Pericardium fibroblast (primary cell): ENCODE measurements around the gene BEST2. TPM values are rescaled to one million over a fixed set of nuclear protein-coding genes. Genes with fewer than 3 reads are reported as not detected.

Source experiments
- total RNA-seq: library from RNA; depleted of rRNA; stranded (reverse); fragments of >200 nt; gene quantifications from 2 replicates; pipeline ENCODE4 v1.2.3, GENCODE V29; 2015

The BEST2 gene
- total RNA-seq, result under 0.01 TPM in 1 of 2 replicates, not detected in the other

GRCh38 chr19:12751635-12752034 lies at the start of gene BEST2:
Gene BEST2, plus strand, starts transcription at chr19:12751791. Its CDS starts 802 bp downstream, at chr19:12752593.

GRCh38 chr19:12723641-12724426 lies 27.8 kb upstream of the BEST2 start, which contains the start of gene TNPO2:
Gene TNPO2, minus strand, starts transcription at chr19:12723932. Its CDS starts 2,955 bp downstream, at chr19:12720977.

GRCh38 chr19:12736995-12737834 lies 14.4 kb upstream of the BEST2 start, which contains the start of gene GET3:
Gene GET3, plus strand, starts transcription at chr19:12737497. Its CDS starts 9 bp downstream, at chr19:12737506.

GRCh38 chr19:12774588-12775555 lies 23.3 kb downstream of the BEST2 start, which contains the start of gene HOOK2:
Gene HOOK2, minus strand, starts transcription at chr19:12775552. Its CDS starts 103 bp downstream, at chr19:12775449.

GRCh38 chr19:12791345-12792050 lies 39.9 kb downstream of the BEST2 start, which contains the start of gene JUNB:
Gene JUNB, plus strand, starts transcription at chr19:12791486. Its CDS starts 286 bp downstream, at chr19:12791772.

GRCh38 chr19:12801466-12802266 lies 50.1 kb downstream of the BEST2 start, which contains the start of the genes PRDX2 and THSD8:
Gene PRDX2, minus strand, starts transcription at chr19:12801800. Its CDS starts 539 bp downstream, at chr19:12801261.
Gene THSD8, plus strand, starts transcription at chr19:12802069. Its CDS starts 3 bp downstream, at chr19:12802072.

GRCh38 chr19:12806242-12807081 lies 54.9 kb downstream of the BEST2 start, which contains the start of gene RNASEH2A:
Gene RNASEH2A, plus strand, starts transcription at chr19:12806584. Its CDS starts 90 bp downstream, at chr19:12806674.

Other genes starting within 250 kb of the BEST2 start
- 3.4 and 5.3 TPM in 2 replicates for gene ZNF564, start 200.3 kb upstream of the BEST2 start, total RNA-seq
- gene ZNF490, start 141.0 kb upstream of the BEST2 start, total RNA-seq, result 3.6 and 5.7 TPM in 2 replicates
- 6.7 and 7.7 TPM in 2 replicates for gene ZNF791, start 140.9 kb upstream of the BEST2 start, total RNA-seq
- 84.3 and 93.9 TPM in 2 replicates for gene MAN2B1, start 85.0 kb upstream of the BEST2 start, total RNA-seq
- gene WDR83, start 85.0 kb upstream of the BEST2 start, total RNA-seq, result 5.2 and 9.6 TPM in 2 replicates
- gene DHPS, start 69.9 kb upstream of the BEST2 start, total RNA-seq, result 48.9 and 66.1 TPM in 2 replicates
- not detected in 2 replicates for gene GNG14, start 63.8 kb upstream of the BEST2 start, total RNA-seq
- gene FBXW9, start 55.2 kb upstream of the BEST2 start, total RNA-seq, result 6.8 and 10.0 TPM in 2 replicates
- 19.6 and 32.4 TPM in 2 replicates for gene TNPO2, start 27.9 kb upstream of the BEST2 start, total RNA-seq
- gene TRIR, start 17.1 kb upstream of the BEST2 start, total RNA-seq, result 401 and 414 TPM in 2 replicates
- gene GET3, start 14.3 kb upstream of the BEST2 start, total RNA-seq, result 56.9 and 70.8 TPM in 2 replicates
- 11.7 and 16.1 TPM in 2 replicates for gene HOOK2, start 23.8 kb downstream of the BEST2 start, total RNA-seq
- 334 and 352 TPM in 2 replicates for gene JUNB, start 39.7 kb downstream of the BEST2 start, total RNA-seq
- 184 and 198 TPM in 2 replicates for gene PRDX2, start 50.0 kb downstream of the BEST2 start, total RNA-seq
- not detected in 2 replicates for gene THSD8, start 50.3 kb downstream of the BEST2 start, total RNA-seq
- gene RNASEH2A, start 54.8 kb downstream of the BEST2 start, total RNA-seq, result 7.7 and 9.2 TPM in 2 replicates
- 0.43 TPM in 1 of 2 replicates, not detected in the other for gene RTBDN, start 82.8 kb downstream of the BEST2 start, total RNA-seq
- 0.12 and 1.0 TPM in 2 replicates for gene MAST1, start 86.7 kb downstream of the BEST2 start, total RNA-seq
- gene DNASE2, start 129.7 kb downstream of the BEST2 start, total RNA-seq, result 42.4 and 52.9 TPM in 2 replicates
- gene KLF1, start 135.4 kb downstream of the BEST2 start, total RNA-seq, result not detected in 2 replicates
- 21.3 and 30.9 TPM in 2 replicates for gene GCDH, start 139.4 kb downstream of the BEST2 start, total RNA-seq
- not detected in 2 replicates for gene SYCE2, start 167.5 kb downstream of the BEST2 start, total RNA-seq
- 42.8 and 50.0 TPM in 2 replicates for gene FARSA, start 181.9 kb downstream of the BEST2 start, total RNA-seq
- 809 and 1,214 TPM in 2 replicates for gene CALR, start 186.8 kb downstream of the BEST2 start, total RNA-seq
- 60.3 and 70.8 TPM in 2 replicates for gene RAD23A, start 194.1 kb downstream of the BEST2 start, total RNA-seq
- 47.1 and 57.1 TPM in 2 replicates for gene GADD45GIP1, start 205.4 kb downstream of the BEST2 start, total RNA-seq
- not detected in 2 replicates for gene DAND5, start 217.8 kb downstream of the BEST2 start, total RNA-seq
- 60.2 and 89.2 TPM in 2 replicates for gene NFIX, start 243.7 kb downstream of the BEST2 start, total RNA-seq